Endometrial microvascular endothelial cells (primary cell): ENCODE measurements around the gene SLC26A3. TPM values are rescaled to one million over a fixed set of nuclear protein-coding genes. Genes with fewer than 3 reads are reported as not detected.
"Not testable (repeated sequence)": the region's sequence is repeated elsewhere in the genome, so short reads cannot be mapped to it uniquely, and the experiment has no call there.

Experiments
- in situ Hi-C: cut with HindIII; loops from 2 replicates; pipeline ENCODE4 v1.10.0; 2017; ENCODE audit warnings: low sequenced_read_pairs, low pct_unique_long_range_greater_than_20kb; ENCODE audit errors: inconsistent ontology term
- total RNA-seq: library from RNA; depleted of rRNA; stranded (reverse); fragments of >200 nt; gene quantifications from one replicate; pipeline ENCODE4 v1.2.3, GENCODE V29; 2015; ENCODE audit errors: inconsistent ontology term

SLC26A3 gene
- total RNA-seq, result not detected

- in situ Hi-C loops, result no loop called here
Observed at GRCh38 chr7:107803009-107803610, at the start of gene SLC26A3. TSS of gene SLC26A3 (minus strand) at chr7:107803223. CDS start at chr7:107794509, 8,714 bp downstream.

- in situ Hi-C loops, result no loop called here
Observed at GRCh38 chr7:107850643-107851042, 47.6 kb upstream of the SLC26A3 start.

GRCh38 chr7:107850216-107850615 lies 47.2 kb upstream of the SLC26A3 start:
- in situ Hi-C loops, result no loop called here

- in situ Hi-C loops, result not testable (repeated sequence)
Observed at GRCh38 chr7:107848211-107848610, 45.2 kb upstream of the SLC26A3 start.

GRCh38 chr7:107847836-107848175 lies 44.8 kb upstream of the SLC26A3 start:
- in situ Hi-C loops, result not testable (repeated sequence)

- in situ Hi-C loops, result no loop called here
Observed at GRCh38 chr7:107847168-107847835, 44.3 kb upstream of the SLC26A3 start.

- in situ Hi-C loops, result no loop called here
Observed at GRCh38 chr7:107846324-107846723, 43.3 kb upstream of the SLC26A3 start.

- in situ Hi-C loops, result no loop called here
Observed at GRCh38 chr7:107843184-107843583, 40.2 kb upstream of the SLC26A3 start.

- in situ Hi-C loops, result no loop called here
Observed at GRCh38 chr7:107842213-107842612, 39.2 kb upstream of the SLC26A3 start.

GRCh38 chr7:107838816-107839565 lies 36.0 kb upstream of the SLC26A3 start:
- in situ Hi-C loops, result no loop called here

- in situ Hi-C loops, result no loop called here
Observed at GRCh38 chr7:107838024-107838601, 35.1 kb upstream of the SLC26A3 start.

- in situ Hi-C loops, result no loop called here
Observed at GRCh38 chr7:107837145-107837512, 34.1 kb upstream of the SLC26A3 start.

GRCh38 chr7:107836237-107837144 lies 33.5 kb upstream of the SLC26A3 start:
- in situ Hi-C loops, result no loop called here

GRCh38 chr7:107834401-107834800 lies 31.4 kb upstream of the SLC26A3 start:
- in situ Hi-C loops, result no loop called here

- in situ Hi-C loops, result no loop called here
Observed at GRCh38 chr7:107833684-107834106, 30.7 kb upstream of the SLC26A3 start.

- in situ Hi-C loops, result no loop called here
Observed at GRCh38 chr7:107830420-107830819, 27.4 kb upstream of the SLC26A3 start.

GRCh38 chr7:107828540-107828939 lies 25.5 kb upstream of the SLC26A3 start:
- in situ Hi-C loops, result no loop called here

GRCh38 chr7:107827501-107827900 lies 24.5 kb upstream of the SLC26A3 start:
- in situ Hi-C loops, result no loop called here

GRCh38 chr7:107826451-107826850 lies 23.4 kb upstream of the SLC26A3 start:
- in situ Hi-C loops, result no loop called here
